CD4-positive, alpha-beta T cell treated with Interleukin-6 for 4 hours (primary cell): ENCODE measurements around the gene NACC1.
A peak's percentile ranks its signal among the peaks of the same experiment; 100 is the strongest.

Experiments
- DNase-seq: peaks from one replicate; pipeline ENCODE4 v3.0.0-alpha.2; 2020; ENCODE audit warnings: mixed read lengths

Gene NACC1

DNA sequence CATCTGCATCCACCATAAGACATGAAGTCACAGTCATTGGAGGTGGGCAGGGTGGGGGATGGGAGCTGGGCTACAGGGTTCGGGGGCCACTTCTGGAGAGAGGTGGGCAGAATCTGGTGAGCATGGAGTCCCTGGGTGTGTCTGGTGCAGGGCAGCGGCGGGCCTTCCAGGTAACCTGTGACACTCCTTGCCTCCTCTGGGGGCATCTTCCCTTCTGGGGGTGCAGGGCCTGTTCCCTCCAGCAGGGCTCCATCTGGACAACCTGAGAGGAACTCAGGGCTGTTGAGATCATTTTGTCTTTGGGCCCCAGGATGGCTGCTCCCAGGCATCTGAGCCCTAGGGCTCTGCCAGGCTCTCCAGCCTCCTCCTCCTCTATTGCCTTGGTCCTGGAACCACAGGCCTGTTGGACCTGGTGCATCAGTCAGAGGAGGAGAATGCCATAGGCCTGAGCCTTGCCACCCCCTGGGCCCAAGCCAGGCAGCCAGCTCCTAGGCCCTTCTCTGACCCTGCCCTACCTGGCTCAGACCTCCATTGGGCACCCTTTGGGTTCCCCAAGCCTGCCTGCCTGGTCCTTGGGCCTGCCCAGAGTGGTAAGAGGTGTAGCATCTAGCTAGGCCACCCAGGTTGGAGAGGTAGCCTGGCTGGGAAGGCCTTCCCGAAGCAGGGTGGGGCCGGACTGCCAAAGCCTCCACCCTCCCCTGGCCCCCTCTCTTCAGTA, 28.8 kb upstream of the NACC1 start:
- DNase-seq: no peak

DNA sequence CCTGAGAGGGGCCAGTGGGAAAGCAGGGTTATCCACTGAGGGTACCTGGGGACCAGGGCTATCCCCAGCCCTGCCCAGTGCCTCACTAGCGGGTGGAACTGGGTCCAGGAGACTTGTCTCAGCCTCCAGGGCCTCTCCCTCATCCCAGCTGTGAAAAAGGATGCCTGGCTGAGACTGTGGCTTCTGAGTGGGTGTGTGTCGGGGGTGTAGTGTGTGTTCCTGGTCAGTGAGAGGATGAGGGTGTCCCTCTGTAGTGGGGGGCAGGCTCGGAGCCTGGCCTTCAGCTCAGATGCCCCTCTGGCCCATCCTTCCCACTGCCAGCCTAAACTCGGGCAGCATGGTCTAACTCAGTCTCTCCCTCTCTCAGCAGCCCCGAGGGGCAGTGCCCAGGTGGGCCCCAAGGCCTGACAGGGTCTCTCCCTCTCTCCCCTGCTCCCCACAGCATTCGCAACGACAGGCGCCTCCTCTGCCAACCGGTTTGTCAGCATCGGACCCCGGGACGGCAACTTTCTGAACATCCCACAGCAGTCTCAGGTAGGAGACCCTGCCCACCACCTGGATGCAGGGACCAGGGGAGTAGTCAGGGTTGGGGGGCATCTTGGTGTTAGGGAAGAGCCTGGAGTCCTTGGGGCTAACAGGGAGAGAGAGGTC, 28.1 kb upstream of the NACC1 start:
- DNase-seq: no peak

DNA sequence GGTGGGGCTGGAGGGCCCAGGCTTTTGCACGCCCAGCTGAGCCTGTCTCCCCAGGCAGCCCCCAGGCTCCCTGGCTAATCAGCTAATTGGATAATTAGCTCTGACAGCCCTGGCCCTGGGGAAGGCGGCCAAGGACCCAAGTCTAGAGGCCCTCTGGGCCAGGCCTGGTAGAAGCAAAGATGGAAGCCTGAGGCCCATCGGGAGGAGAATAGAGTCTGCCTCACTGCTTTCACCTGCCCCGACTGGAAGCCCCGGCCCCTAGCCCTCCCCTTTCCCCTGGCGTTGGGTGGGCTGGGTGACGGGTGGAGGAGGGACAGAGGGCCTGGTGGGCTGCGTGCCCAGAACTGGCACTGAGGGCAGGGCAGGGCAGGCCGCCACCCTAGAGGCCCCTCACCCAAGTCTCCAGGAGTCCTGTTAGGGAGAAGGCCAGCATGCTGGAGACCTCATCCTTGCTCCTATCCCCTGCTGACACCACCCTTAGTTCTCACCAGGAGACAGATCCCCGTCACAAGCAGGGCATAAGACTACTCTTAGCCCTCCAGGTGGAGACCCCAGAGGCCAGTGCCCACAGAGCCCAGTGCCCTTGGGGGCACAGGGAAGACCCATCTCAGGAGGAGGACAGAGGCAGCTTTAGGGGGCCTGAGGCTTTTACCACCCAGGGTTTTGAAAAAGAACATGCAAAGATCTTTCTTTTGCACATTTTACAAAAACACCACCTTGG, 27.4 kb upstream of the NACC1 start:
- DNase-seq: no peak

DNA sequence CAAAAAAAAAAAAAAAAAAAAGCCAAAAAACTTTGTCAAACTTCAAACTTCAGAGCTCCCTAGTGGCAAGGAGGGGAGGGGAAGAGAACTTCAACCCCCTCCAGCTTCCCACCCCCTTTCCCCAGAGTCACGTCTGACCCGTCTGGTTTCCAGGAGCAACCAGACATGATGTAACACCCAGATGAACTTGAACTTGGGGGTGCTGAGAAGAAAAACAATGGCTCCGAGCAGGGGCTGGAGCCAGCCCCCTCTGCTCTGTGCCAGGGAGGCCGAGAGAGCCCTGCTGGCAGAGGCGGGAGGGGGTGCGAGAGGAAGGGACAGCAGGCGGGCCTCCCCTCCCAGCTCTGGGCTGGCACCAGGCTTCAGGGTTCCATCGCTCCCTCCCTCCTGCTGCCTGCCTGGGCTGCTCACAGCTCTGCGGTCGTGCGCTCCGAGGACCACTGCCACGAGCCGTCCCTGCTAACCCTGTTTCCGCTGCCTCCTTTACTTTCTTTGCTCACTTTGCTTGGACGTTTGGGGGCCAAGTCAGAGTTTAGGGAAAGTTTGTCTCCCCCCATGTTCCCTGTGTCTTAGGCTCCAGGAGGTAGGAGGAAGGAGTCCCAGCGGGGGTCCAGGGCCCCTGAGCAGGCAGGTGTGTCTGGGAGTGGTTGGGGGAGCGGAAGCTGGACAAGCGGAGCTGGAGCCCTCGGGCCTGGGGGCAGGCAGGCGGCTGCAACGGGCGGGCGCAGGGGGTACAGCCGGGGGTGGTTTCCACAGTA, 26.5 kb upstream of the NACC1 start:
- no peak for DNase-seq

DNA sequence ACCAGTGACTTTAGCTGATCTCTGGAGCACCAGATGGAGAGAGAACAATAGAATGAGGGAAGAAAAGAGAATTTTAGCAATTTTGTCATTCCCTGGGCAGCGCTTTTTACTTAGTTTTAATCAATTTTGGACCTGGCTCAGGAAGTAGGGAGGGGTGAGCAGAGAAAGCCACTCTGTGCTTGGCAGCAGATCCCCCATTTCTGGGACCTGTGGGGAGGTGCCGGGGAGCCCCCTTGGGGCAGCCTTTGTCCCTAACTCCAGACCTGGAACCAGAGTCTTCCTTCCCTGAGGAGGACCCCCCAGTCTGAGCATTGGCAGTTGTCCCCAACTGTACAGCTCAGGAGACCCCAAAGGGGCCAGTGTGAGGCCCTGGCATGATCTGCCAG, 25.9 kb upstream of the NACC1 start:
- DNase-seq: no peak

DNA sequence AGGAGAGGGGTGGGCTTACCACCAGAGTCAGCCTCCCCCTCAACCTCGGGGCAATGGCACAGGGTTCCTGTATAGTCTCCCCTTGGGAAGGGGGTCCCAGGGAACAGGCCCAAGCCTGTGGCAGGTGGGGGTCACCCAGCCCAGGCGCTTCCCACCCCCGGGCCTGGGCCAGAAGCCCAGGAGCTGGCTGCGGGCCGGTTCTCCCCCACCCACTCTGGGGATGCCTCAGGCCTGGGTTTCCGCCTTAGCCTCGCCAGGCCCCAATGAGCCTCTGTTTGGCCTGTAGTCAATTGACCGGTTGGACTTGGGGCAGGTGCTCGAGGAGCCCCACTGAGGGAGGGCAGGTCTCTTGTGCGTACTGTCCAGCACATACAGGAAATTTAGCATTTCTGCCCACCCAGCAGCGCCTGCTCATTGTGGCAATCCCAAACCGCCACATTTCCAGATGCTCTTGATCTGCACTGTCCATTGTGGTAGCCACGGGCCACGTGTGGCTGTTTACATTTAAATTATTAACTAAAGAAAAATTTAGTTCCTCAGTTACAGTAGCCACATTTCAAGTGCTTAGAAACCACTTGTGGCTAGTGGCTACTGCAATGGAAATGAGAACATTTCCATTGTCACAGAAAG, 25.3 kb upstream of the NACC1 start:
- no peak for DNase-seq

DNA sequence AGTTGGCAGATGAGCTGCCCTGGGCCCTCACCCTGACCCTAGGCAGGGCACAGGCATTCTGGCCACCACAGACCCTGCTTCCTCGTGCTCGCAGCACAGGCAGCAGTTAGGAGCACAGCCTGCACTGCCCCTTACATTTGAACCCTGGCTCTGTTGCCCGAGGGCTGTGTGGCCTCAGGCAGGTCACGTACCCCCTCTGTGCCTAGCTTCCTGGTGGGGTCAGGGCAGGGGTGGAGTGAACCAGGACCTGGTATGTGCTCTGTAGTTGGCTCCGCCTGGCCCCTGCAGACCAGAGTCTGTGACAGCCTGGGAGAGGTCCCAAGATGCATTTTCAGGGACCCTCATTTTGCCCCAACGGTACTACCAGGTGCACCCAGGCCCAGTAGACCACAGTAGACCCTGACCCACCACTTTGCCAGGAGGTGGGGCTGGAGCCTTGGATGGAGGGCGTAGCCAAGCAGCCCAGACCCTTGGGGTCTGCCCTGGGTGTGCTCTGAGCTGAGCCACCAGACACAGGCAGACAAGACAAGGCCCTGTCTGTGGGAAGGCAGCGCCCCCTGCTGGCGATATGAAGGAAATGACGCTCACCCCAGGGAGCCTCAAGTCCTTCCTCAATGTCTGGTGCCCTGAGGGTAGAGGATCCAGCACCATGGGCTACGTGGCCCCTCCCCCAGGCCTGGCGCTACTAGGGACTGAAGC, 24.5 kb upstream of the NACC1 start:
- DNase-seq: peak; percentile 83

DNA sequence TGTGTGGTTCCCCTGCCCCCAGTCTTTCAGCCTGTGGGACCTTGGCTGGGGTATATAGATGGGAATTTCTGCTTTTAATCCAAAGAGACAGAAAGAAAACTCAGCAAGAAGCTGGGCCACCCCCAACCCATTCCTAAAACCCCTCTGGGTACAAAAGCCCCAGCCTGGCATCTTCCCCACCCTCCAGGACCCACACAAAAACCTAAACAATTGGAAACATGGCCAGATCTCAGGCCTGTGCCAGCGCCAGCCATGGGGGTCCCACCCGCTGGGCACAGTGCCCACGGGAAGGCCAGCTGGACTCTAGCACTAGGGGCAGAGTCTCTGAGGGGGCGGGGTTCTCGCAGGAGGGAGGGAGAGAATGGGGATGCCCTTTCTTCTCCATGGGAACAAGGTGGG, 24.0 kb upstream of the NACC1 start:
- no peak for DNase-seq

DNA sequence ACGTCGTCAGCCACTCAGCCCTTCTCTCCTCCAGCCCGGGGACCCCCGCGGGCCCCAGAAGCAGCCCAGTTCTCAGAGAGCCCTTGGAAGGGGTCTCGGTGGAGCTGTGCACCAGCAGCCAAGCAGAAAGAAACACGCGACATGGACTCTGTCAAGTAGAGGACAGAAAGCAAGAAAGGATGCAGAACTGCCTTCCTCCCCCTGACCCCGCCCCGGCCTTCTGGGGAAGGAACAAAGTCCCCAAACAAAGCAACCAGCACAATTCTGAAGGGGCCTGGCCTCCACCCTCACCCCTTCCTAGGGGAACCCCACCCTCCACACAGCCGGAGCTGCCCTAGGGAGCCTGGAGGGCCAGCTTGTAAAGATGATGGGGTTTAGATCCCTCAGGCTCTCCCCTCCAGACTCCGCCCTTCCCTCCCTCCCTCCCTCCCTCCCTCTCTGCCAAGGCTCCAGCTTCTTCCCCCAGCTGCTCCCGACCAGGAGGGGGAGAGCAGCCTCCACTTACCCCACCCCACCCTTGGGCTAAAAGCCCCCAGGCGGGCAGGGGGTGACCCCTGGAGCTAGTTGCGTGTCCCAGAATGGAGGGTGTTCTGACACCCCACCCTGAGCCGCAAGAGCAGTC, 23.2 kb upstream of the NACC1 start:
- peak; percentile 9 for DNase-seq

DNA sequence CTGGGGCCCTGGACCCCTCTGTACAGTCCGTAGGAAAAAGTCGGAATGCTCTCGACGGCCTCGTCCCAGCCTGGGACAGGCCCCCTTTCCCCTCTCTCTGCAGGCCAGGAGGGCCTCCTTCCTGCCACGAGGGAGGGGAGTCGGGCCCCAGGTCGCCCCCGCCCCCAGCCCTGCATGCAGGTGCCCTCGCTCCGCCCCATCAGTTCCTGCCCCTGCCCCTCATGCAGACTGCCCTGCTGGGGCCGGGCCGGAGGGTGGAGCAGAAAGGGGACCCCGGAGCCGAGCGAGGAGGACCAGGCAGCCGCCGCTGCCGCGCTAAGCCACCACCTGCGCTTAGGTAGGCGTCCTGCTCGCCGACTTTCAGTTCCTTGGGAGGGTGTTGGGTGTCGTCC, 22.7 kb upstream of the NACC1 start:
- DNase-seq: peak; percentile 30

DNA sequence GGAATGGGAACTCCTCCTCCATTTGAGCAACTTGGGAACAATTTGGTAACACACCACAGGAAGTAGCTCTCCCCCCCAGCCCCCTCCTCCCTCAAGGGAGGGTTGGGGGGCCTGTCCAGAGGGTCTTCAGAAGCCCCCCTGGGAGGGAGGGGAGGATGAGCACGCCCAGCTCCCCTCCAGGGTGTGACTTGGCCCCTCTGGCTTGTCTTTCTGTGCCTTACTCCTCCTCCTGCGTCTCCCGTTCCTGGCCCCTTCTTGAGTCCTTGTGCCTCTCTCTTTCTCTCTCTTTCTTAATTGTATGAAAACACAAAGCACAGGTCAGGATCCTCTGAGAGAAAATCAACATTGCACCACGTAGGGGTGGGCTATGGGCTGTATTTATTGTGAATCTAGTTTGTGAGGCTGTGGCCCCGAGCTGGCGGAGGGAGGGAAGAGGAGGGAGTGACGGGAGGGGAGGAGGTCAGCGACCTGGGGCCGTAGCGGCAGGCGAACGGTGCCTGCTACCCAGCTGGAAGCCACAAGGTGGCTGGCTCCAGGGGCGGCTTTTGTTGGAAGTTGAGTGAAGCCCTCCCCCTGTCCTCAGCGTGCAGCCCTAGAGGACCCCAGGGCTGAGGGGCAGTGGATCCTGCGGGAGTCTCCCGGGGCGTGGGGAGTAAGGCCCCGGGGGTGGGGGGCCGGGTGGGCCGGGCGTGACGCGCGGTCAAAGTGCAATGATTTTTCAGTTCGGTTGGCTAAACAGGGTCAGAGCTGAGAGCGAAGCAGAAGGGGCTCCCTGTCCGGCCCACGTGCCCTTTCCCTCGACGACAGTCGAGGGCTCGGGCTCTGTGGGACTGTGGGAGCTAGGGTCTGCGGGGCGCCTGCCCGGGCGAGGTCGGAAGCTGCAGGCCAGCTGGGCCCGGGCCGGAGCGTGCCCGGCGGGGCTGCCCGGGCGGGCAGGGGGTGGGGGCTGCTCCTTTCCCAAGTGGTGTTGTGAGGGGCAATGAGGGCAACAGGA, 21.8 kb upstream of the NACC1 start:
- no peak for DNase-seq

DNA sequence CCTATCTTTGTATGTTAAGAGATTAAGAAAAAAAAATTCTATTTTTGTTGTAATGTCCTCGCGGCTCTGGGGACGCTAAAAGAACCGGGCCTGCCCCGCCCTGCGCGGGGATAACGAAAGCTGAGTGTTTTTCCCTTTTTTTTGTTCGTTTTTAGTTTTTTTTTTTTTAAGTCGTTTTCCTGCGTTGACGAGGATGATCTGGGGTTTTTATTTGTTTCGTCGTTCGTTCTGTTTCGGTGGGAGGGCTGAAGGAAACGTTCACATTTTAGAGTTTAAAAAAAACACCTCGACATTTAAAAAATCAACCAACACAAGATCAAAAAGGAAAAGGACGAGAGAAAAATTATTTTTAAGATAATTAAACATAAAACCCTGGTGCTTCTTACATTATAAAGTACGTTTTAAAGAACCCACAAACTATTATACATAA, 21.0 kb upstream of the NACC1 start:
- no peak for DNase-seq

DNA sequence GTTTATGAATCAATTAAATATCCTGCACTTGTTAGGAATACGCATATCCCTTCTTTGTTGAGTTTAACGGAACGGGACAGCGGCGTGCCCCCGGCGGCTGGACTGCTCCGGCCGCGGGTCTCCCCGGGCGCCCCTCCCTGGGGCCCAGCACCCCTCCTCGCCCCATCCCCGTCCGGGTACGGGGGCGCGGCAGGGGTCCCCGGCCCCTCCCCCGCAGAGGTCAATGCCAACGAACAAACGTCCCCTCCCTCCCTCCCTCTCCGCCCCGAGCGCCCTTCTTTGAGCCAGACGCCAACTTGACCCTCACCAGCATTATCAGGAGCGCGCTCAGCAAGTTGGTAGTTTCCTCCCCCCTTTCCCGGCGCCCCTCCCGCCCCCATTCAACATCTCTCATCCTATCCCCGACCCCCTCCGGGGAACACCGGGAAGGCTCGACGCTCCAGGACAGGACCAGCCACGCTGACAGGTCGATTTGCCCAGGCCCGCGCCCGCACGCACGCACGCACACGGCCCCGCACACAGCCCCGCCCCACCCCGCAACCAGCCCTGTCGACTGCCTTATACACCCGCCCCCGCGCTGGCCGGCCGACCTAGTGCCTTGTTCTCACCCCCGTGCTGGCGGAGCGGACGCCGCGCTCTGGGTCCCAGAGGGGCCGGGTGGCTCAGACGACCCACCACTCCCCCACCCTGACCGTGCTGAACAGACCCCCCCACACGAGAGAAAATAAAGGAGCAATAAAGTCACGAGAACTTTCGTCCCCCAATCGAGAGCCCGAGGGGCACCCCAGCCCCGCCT, 20.4 kb upstream of the NACC1 start:
- DNase-seq: peak; percentile 30

DNA sequence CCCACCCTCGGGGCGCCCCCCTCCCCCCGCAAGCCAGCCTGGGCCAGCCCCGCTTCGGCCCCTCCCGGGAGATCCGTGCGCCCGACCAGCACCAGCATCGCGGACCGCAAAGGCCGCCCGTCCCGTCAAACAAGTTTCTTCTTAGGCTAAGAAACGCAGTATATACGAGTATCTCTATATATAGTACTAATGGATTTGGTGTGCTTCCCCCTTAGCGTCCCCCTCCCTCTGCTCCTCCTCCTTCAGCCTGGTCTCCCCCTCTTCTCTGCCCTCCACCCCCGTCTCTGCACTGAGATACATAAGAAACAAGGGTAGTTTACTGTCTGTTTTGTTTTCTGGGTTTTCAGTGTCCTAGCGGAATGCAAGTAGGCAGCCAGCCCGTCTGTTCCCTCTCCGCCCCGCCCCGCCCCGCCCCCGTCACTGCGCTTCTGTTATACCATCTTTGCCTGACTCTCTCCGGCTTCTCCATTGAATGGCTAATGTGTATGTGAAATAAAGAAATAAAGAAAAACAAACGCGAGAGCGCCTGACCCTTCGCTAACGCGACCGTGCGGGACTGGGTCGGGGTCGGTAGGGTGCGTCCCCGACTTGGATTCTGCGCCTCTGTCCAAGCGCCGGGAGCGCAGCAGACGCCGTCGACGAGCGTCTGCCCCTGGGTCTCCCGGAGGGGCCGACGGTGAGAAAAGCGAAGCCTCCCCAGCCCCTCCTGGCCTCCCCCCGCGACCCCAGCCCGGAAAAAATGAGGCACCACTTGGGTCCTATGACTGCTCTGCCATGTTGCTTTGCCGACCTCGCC, 19.6 kb upstream of the NACC1 start:
- peak; percentile 66 for DNase-seq

DNA sequence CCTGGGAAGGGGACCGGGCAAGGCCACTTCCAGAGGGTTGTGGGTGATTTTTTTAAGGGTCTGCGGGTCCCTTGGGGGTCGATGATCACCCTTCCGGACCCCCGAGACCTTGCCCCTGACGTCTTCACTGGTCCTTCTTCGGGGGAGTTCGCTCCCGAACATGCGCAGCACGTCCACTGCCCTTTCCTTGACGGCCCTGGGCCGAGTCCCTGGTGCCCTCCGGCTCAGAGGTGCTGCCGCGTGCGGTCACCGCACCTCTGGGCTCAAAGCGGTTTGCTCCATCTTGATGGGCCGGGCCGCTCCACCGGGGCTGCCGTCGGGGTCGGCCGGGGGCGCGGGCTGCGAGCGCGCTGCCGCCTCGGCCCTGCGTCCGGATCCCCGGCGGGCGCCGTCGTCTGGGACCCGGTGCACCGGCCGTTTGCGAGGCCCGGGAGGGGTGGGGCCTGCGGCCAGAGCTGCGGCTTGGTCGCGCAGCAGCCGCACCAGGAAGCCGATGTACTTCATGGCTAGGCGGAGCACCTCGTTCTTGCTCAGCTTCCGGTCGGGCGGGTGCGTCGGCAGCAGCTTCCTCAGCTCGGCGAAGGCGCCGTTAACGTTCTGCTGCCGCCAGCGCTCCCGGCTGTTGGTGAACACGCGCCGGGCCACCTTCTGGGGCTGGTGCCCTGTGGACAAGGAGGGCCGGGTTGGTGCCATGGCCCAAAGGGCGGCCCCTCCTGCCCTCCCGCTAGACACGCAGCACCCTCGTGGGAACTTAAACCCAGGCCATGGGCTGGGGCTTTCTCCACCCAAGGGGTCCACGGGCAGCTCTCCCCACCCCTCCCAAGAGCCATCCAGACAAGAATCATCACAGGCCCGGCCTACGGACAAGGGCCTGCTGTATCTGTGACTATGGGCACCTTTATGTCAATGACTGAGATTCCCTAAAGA, 18.7 kb upstream of the NACC1 start:
- DNase-seq: peak; percentile 87

DNA sequence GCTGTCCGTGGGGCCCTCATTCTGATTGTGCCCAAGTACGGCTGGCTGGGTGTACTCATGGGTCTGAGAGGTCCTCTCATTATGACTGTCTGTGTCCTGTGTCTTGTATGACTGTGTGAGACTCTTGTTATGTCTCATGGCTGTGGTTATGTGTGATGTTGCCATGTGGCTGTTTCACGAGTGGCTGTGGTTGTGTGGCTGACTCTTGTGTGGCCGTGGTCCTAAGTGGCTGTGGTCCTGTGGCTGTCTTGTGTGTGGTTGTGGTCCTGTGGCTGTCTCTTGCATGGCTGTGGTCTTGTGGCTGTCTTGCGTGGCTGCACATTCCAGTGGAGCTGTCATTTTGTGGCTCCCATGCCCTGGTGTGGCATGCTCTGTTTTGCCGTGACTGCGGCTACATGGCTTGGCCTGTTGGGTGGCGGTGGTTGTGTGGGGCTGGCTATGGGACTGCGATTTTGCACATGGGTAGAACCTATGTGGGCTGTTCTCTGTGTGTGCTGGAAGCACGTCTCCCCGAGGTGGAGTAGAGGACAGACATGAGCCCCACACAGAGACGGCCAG, 18.0 kb upstream of the NACC1 start:
- peak; percentile 67 for DNase-seq
